MM.1S (cell line): ENCODE measurements around the gene HYKK.

Experiments used
- CTCF ChIP-seq: fragments of 300-600 bp; sonication (generic); IDR thresholded peaks from 2 replicates; pipeline ENCODE4 v1.5.1; 2016; ENCODE audit warnings: antibody characterized with exemption, low read length, mixed read lengths
- EZH2phosphoT487 ChIP-seq: fragments of 300-600 bp; sonication (generic); IDR thresholded peaks from 2 replicates; pipeline ENCODE4 v1.6.1; 2018; ENCODE audit warnings: antibody characterized with exemption, low read length

- no peak for TF ChIP-seq CTCF
- TF ChIP-seq EZH2phosphoT487, result no peak
Observed at GRCh38 chr15:78552597-78552996, 45.2 kb downstream of the HYKK start.
